GM06990 (cell line): ENCODE data around the gene GNPTG.

ENCODE experiments used
- DNase-seq: peaks from one replicate; pipeline ENCODE4 v3.0.0-alpha.2; 2011; ENCODE audit not compliant: insufficient read length; ENCODE audit errors: extremely low read depth
- H3K27me3 ChIP-seq: replicated peaks from 2 replicates; pipeline ENCODE4 v1.6.0; 2011; ENCODE audit warnings: low read length; ENCODE audit not compliant: control insufficient read depth, insufficient read depth
- H3K36me3 ChIP-seq: 2 replicates; pipeline ENCODE4 v1.5.1; 2011; ENCODE audit warnings: low read length; ENCODE audit not compliant: control insufficient read depth, insufficient read depth
- H3K4me3 ChIP-seq: replicated peaks from 2 replicates; pipeline ENCODE4 v1.5.1; 2011; ENCODE audit warnings: low read depth, mild to moderate bottlenecking, control low read depth, low read length
- CTCF ChIP-seq: IDR thresholded peaks from 2 replicates; pipeline ENCODE4 v1.5.1; 2011; ENCODE audit warnings: low read length, control low read depth, mild to moderate bottlenecking, inconsistent platforms; ENCODE audit not compliant: insufficient read depth, poor library complexity, severe bottlenecking

Gene GNPTG

GRCh38 chr16:1312903-1313302 lies 38.8 kb upstream of the GNPTG start:
- Histone ChIP-seq H3K27me3 (no peaks in the 10 kb centered on the region), H3K36me3 (peaks cover 36% of the 10 kb centered on the region), H3K4me3 (no peak overlapping the region)
- DNase-seq: peak; percentile 13
- TF ChIP-seq CTCF: no peak

DNA sequence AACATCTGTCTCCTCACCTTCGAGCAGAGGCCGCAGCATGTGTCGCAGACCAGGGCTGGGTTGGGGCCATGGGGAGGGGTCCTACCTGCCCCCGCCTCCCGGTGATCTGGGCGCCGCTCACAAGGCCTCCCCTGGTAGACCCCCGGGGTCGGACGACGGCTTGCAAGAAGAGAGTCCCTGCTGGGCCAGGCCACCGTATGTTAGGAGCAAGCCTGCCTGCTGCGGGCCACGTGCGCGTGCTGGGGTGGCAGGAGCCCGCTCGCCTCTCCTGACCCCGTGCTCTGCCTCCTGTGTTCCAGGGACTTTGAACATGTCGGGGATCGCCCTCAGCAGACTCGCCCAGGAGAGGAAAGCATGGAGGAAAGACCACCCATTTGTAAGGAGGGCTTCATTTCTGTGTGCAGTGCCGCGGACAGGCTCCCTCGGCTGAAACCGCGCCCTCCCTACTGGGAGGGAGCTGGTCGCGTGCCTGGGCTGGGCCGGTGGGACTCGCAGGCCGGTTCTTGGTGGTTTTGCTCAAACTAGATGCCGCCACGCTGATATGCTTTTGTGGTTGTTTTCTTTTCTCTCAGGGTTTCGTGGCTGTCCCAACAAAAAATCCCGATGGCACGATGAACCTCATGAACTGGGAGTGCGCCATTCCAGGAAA lies 37.9 kb upstream of the GNPTG start:
- no peak overlapping the region for H3K4me3 ChIP-seq
- H3K36me3 ChIP-seq: peaks cover 41% of the 10 kb centered on the region
- no peak for TF ChIP-seq CTCF
- peak; percentile 15 for DNase-seq
- no peaks in the 10 kb centered on the region for H3K27me3 ChIP-seq

GRCh38 chr16:1314399-1315068 lies 37.2 kb upstream of the GNPTG start:
- TF ChIP-seq CTCF: no peak
- no peak for DNase-seq
- Histone ChIP-seq H3K36me3 (peaks cover 47% of the 10 kb centered on the region), H3K27me3 (no peaks in the 10 kb centered on the region), H3K4me3 (no peak overlapping the region)

DNA sequence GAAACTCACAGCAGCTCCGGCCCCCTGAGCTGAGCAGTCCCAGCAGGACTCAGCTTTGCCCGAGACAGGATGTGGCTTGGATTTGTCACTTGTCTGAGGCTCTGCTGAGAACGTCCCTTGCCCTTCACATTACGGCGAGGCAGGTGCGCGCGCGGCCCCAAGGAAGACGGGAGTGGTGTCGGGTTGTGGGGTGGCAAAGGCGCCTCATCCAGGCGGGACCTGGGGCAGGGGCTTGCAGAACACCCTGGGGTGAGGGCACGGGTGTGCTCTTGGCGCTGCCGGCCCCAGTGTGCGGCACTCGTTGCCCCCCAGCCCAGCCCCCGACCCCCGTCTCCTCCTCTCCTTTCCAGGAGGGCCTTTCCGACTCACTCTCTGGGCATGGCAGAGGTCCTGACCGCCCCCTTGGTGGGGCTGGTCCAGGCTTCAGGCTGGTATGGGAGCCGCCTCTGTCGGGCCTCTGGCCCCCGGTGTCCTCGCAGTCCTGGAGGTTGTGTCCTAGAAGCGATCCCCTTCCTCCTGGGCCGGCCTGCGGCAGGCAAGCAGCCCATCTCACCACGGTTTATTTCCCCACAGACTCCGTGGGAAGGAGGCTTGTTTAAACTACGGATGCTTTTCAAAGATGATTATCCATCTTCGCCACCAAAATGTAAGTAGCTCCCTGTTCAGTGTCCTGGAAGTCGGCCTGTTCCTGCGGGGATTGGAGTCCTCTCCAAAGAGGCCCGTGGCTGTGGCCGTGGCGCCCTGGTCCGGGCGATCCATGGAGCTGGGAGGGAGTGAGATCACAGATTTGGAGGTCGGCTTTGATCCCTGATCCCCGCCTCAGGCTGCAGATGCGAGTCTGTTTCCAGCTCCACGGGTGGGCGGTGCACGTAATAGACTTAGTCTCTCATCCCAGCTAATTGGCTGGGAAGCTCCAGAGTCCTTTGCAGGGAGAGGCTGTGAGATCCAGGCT lies 36.4 kb upstream of the GNPTG start:
- TF ChIP-seq CTCF: no peak
- DNase-seq: no peak
- no peak overlapping the region for H3K4me3 ChIP-seq

GRCh38 chr16:1316033-1316405 lies 35.7 kb upstream of the GNPTG start:
- Histone ChIP-seq H3K27me3 (no peaks in the 10 kb centered on the region), H3K4me3 (no peak overlapping the region), H3K36me3 (peaks cover 53% of the 10 kb centered on the region)
- no peak for DNase-seq
- TF ChIP-seq CTCF: no peak

More for the DNA sequence above, 36.4 kb upstream of the GNPTG start:
- Histone ChIP-seq H3K27me3 (no peaks in the 10 kb centered on the region), H3K36me3 (peaks cover 48% of the 10 kb centered on the region)
